ENCODE data around the gene SRRD. TPM values are rescaled to one million over a fixed set of nuclear protein-coding genes. Genes with fewer than 3 reads are reported as not detected.
"Not testable (repeated sequence)": the region's sequence is repeated elsewhere in the genome, so short reads cannot be mapped to it uniquely, and the experiment has no call there.

Gene SRRD
- total RNA-seq, 1 experiment from 2014 or later: 25.6 TPM

DNA sequence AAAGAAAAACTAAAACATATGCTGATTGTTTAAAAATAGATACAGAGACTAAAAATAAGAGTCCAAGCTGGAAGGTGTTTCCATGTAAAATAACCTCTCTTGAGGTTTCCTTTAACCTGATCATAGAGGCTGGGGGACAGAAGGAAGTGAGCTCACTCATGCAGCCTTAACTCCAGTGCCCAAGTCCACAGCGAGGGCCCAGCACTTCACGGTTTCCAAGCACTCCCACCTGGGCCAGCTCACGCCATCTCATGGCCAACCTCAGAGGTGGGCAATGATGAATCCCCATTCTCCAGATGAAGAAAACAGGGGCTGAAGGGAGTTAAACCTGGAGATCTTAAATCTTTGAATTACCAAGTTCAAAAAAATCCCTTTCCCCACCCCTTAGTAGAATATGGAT is 43.5 kb downstream of the SRRD start:
- no peaks in the 10 kb centered on the region for H3K36me3 Mint-ChIP-seq (ENCODE audit: insufficient read depth, unreplicated experiment)
- TF ChIP-seq, protein P1, sequence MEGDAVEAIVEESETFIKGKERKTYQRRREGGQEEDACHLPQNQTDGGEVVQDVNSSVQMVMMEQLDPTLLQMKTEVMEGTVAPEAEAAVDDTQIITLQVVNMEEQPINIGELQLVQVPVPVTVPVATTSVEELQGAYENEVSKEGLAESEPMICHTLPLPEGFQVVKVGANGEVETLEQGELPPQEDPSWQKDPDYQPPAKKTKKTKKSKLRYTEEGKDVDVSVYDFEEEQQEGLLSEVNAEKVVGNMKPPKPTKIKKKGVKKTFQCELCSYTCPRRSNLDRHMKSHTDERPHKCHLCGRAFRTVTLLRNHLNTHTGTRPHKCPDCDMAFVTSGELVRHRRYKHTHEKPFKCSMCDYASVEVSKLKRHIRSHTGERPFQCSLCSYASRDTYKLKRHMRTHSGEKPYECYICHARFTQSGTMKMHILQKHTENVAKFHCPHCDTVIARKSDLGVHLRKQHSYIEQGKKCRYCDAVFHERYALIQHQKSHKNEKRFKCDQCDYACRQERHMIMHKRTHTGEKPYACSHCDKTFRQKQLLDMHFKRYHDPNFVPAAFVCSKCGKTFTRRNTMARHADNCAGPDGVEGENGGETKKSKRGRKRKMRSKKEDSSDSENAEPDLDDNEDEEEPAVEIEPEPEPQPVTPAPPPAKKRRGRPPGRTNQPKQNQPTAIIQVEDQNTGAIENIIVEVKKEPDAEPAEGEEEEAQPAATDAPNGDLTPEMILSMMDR (IDR thresholded peaks at IDR 0.05; ENCODE audit: unreplicated experiment): no peak

DNA sequence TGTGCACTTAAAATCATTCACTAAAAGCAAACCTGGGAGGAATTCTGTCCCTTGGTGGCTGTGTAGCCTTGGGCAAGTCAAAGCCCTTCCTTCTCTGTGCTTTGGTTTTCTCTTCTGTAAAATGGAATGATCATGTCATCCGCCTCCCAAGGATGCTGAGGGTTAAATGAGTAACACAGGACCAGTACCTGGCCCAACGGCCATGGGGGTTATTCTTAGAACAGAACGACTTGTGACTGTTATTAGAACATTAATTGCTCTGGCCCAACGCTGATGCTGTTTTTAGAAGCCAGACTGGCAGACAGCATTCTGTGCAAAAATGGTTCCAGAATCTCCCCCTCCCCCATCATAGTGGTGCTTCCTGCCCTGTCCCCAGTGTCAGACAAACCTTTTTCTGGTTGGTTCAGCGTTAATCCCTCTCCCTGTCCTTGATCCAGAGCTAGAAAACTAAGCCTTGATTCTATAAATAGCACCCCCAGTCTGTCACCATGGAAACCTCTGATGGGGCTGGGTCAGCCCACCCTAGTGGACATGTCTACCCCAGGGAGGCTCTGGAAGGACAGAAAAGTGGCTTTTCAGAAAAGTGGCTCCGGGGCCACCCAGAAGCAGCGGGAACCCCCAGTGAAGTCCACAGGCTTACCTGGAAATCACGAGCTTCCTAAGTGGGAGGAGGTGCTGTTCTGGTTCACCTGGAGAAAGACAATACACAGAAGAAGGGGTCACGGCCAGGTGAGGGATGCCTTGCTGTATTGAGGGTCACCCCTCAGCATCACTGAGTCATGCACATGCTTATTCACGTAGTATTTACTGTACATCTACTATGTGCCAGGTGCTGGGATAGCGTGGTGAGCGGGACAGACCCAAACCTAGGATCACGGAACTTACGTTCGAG is 44.1 kb downstream of the SRRD start:
- H3K9me3 Mint-ChIP-seq (ENCODE audit: low read depth, unreplicated experiment): no peaks in the 10 kb centered on the region
- CTCF ChIA-PET: no interaction called here

More for the DNA sequence above, 43.5 kb downstream of the SRRD start:
- BruUV-seq (replicated peaks): no TSS peak
- Mint-ChIP-seq H3K4me1 (ENCODE audit: low read depth, unreplicated experiment) (no peaks in the 10 kb centered on the region), H3K4me3 (ENCODE audit: low read depth, unreplicated experiment) (no peak overlapping the region), H3K27me3 (ENCODE audit: unreplicated experiment) (no peaks in the 10 kb centered on the region), H3K9me3 (ENCODE audit: low read depth, unreplicated experiment) (no peaks in the 10 kb centered on the region), H3K27ac (ENCODE audit: unreplicated experiment) (no peak overlapping the region)
- intact Hi-C loops (cut with micrococcal nuclease; ENCODE audit: unreplicated experiment): no loop called here
- CTCF ChIA-PET: no interaction called here
- DNase-seq: no peak

DNA sequence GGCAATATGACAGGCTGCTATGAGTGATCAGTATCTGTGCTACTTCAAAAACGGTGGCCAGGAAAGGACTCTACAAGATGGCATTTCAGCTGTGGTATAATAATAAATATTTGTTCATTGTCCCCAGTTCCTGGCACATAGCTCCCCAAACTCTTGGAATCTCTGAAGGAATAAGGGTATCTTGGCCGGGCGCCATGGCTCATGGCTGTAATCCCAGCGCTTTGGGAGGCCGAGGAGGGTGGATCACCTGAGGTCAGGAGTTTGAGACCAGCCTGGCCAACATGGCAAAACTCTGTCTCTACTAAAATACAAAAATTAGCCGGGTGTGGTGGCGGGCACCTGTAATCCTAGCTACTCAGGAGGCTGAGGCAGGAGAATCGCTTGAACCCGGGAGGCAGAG is 44.8 kb downstream of the SRRD start:
- CTCF ChIA-PET; H3K27me3 Mint-ChIP-seq (ENCODE audit: unreplicated experiment); H3K4me1 Mint-ChIP-seq (ENCODE audit: low read depth, unreplicated experiment); intact Hi-C loops (cut with micrococcal nuclease; ENCODE audit: unreplicated experiment); DNase-seq; BruUV-seq (replicated peaks); H3K4me3 Mint-ChIP-seq (ENCODE audit: low read depth, unreplicated experiment); H3K9me3 Mint-ChIP-seq (ENCODE audit: low read depth, unreplicated experiment); H3K27ac Mint-ChIP-seq (ENCODE audit: unreplicated experiment); H3K36me3 Mint-ChIP-seq (ENCODE audit: insufficient read depth, unreplicated experiment): not testable (repeated sequence)

More for the DNA sequence above, 44.1 kb downstream of the SRRD start:
- no TSS peak for BruUV-seq (replicated peaks)
- Mint-ChIP-seq H3K4me3 (ENCODE audit: low read depth, unreplicated experiment) (no peak overlapping the region), H3K27me3 (ENCODE audit: unreplicated experiment) (no peaks in the 10 kb centered on the region), H3K27ac (ENCODE audit: unreplicated experiment) (no peak overlapping the region), H3K36me3 (ENCODE audit: insufficient read depth, unreplicated experiment) (no peaks in the 10 kb centered on the region), H3K4me1 (ENCODE audit: low read depth, unreplicated experiment) (no peaks in the 10 kb centered on the region)
- no peak for DNase-seq
- intact Hi-C loops (cut with micrococcal nuclease; ENCODE audit: unreplicated experiment): no loop called here
- TF ChIP-seq, protein P1 (IDR thresholded peaks at IDR 0.05; ENCODE audit: unreplicated experiment): no peak

DNA sequence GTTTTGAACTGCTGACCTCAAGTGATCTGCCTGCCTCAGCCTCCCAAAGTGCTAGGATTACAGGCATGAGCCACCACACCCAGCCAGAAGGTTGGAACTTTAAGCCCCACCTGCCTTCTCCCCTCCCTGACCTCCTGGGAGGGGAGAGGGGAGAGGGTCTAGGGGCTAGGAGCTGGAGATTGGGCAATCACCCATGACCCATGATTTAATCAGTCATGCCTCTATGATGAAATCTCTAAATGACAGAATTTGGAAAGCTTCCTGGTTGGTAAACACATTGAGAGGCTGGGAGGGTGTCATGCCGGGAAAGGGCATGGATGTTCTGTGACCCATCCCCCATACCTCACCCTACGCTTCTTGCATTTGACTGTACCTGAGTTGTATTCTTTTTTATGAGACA is 45.7 kb downstream of the SRRD start:
- CTCF ChIA-PET: interaction anchor here (0.6 kb wide), 1 partner anchor 47 kb away, joined by 3 read pairs; no protein-coding TSS in a partner anchor
- H3K4me1 Mint-ChIP-seq (ENCODE audit: low read depth, unreplicated experiment): no peaks in the 10 kb centered on the region
- H3K27ac Mint-ChIP-seq (ENCODE audit: unreplicated experiment): no peak overlapping the region
- BruUV-seq (replicated peaks): no TSS peak
- H3K36me3 Mint-ChIP-seq (ENCODE audit: insufficient read depth, unreplicated experiment): no peaks in the 10 kb centered on the region
- H3K9me3 Mint-ChIP-seq (ENCODE audit: low read depth, unreplicated experiment): no peaks in the 10 kb centered on the region
- no peaks in the 10 kb centered on the region for H3K27me3 Mint-ChIP-seq (ENCODE audit: unreplicated experiment)
- TF ChIP-seq, protein P1 (IDR thresholded peaks at IDR 0.05; ENCODE audit: unreplicated experiment): no peak
- DNase-seq: no peak
- H3K4me3 Mint-ChIP-seq (ENCODE audit: low read depth, unreplicated experiment): no peak overlapping the region
- intact Hi-C loops (cut with micrococcal nuclease; ENCODE audit: unreplicated experiment): no loop called here
